K562 (cell line): ENCODE measurements around the gene RAE1. TPM values are rescaled to one million over a fixed set of nuclear protein-coding genes. Genes with fewer than 3 reads are reported as not detected.

Experiments
- ATAC-seq: fragments of 200-7000 bp; cut with Tn5 transposase; 3 replicates; pipeline ENCODE4 v1.9.1; 2020; ENCODE audit warnings: moderate library complexity
- BruUV-seq: library from RNA; stranded (reverse); fragments of 400-500 nt; replicated peaks from 2 replicates; lab custom pipeline; 2021; lab: Mats Ljungman, UMichigan
- CTCF ChIA-PET: fragments of 300-600 bp; formaldehyde crosslinking; extraction: SDS; loops from one replicate; lab custom pipeline; 2021; ENCODE audit warnings: low intra/inter-chr PET ratio; lab: Yijun Ruan, JAX
- POLR2A ChIA-PET: fragments of 300-600, 350-650 bp; sonication (Branson Sonifier 250); formaldehyde crosslinking; extraction: SDS; loops from one replicate; lab custom pipeline; 2021; ENCODE audit warnings: antibody characterized with exemption, inconsistent platforms; lab: Yijun Ruan, JAX
- DNase-seq, 4 experiments: peaks; one replicate each; pipeline versions ENCODE4 v3.0.0 to v3.0.0-alpha.2; 2011 to 2018; ENCODE audit warnings: low spot score in 3 of 4, mixed read lengths in 3 of 4; ENCODE audit errors: extremely low read depth in 1 of 4
- FAIRE-seq: peaks from 2 replicates; lab custom pipeline; 2011; peaks lifted over from hg19 to GRCh38; lab: Jason Lieb, UNC
- H2AFZ ChIP-seq: 2 replicates; pipeline ENCODE4 v1.6.0; 2011; ENCODE audit warnings: low read depth, low read length, control low read depth, inconsistent platforms
- H3K27ac ChIP-seq: fragments of 200-600 bp; 3 replicates; pipeline ENCODE4 v1.8.0; 2011; ENCODE audit warnings: low read depth, mild to moderate bottlenecking, control low read depth, inconsistent platforms, low read length, moderate library complexity, mixed read lengths; ENCODE audit errors: extremely low read depth
- H3K27me3 ChIP-seq, 2 experiments: fragments of 300-600 bp in 1 of 2; 2 replicates in 1 of 2; 3 replicates in 1 of 2; pipeline versions ENCODE4 v1.6.0 to v1.8.0; 2011; ENCODE audit warnings: inconsistent platforms in 2 of 2, low read length in 2 of 2, mild to moderate bottlenecking in 1 of 2, mixed read lengths in 1 of 2, moderate library complexity in 1 of 2; ENCODE audit not compliant: control insufficient read depth in 2 of 2, insufficient read depth in 2 of 2
- H3K36me3 ChIP-seq: fragments of 300-600 bp; 3 replicates; pipeline ENCODE4 v1.8.0; 2011; ENCODE audit warnings: mild to moderate bottlenecking, low read length, inconsistent platforms; ENCODE audit not compliant: control insufficient read depth, insufficient read depth
- H3K4me1 ChIP-seq, 2 experiments: fragments of 200-600 bp in 1 of 2; replicated peaks in 1 of 2; 2 replicates in 1 of 2; 3 replicates in 1 of 2; pipeline versions ENCODE4 v1.5.1 to v1.8.0; 2011; ENCODE audit warnings: inconsistent platforms in 2 of 2, low read length in 2 of 2, mild to moderate bottlenecking in 1 of 2, mixed read lengths in 1 of 2, moderate library complexity in 1 of 2; ENCODE audit not compliant: control insufficient read depth in 2 of 2, insufficient read depth in 2 of 2
- H3K4me2 ChIP-seq: 2 replicates; pipeline ENCODE4 v1.6.1; 2011; ENCODE audit warnings: low read length, control low read depth, inconsistent platforms, mixed read lengths; ENCODE audit not compliant: insufficient read depth
- H3K4me3 ChIP-seq: fragments of 200-600 bp; sonication (generic), shearing (Covaris generic); 2 replicates; pipeline ENCODE4 v1.5.1; 2016; ENCODE audit warnings: control low read depth, inconsistent platforms
- H3K79me2 ChIP-seq: fragments of 200-600 bp; 3 replicates; pipeline ENCODE4 v1.8.0; 2011; ENCODE audit warnings: low read length, inconsistent platforms; ENCODE audit not compliant: control insufficient read depth, insufficient read depth
- H3K9ac ChIP-seq, 2 experiments: 2 replicates each; pipeline versions ENCODE4 v1.6.0 to v1.6.1; 2011; ENCODE audit warnings: low read depth in 2 of 2, low read length in 2 of 2, control low read depth in 1 of 2, inconsistent platforms in 1 of 2, mild to moderate bottlenecking in 1 of 2, mixed read lengths in 1 of 2; ENCODE audit not compliant: insufficient read depth in 1 of 2
- H3K9me1 ChIP-seq: one replicate; pipeline ENCODE4 v1.6.0; 2011; ENCODE audit warnings: inconsistent platforms, mild to moderate bottlenecking, low read length, moderate library complexity; ENCODE audit not compliant: control insufficient read depth, insufficient read depth
- H3K9me3 ChIP-seq: replicated peaks from 2 replicates; pipeline ENCODE4 v1.5.1; 2011; ENCODE audit warnings: low read depth, low read length, inconsistent platforms; ENCODE audit not compliant: control insufficient read depth, insufficient read depth
- H4K20me1 ChIP-seq: replicated peaks from 2 replicates; pipeline ENCODE4 v1.6.1; 2011; ENCODE audit warnings: low read length, inconsistent platforms, mixed read lengths; ENCODE audit not compliant: control insufficient read depth, insufficient read depth
- DMBX1 ChIP-seq: fragments of 250-450 bp; sonication (Bioruptor Pico); IDR thresholded peaks from 2 replicates; pipeline ENCODE4 v1.8.0; 2022; ENCODE audit warnings: inconsistent platforms, mild to moderate bottlenecking, moderate library complexity, borderline replicate concordance
- HMGN3 ChIP-seq: IDR thresholded peaks from 2 replicates; pipeline ENCODE4 v1.6.1; 2011; ENCODE audit warnings: borderline replicate concordance, low read depth, mild to moderate bottlenecking, mixed read lengths, low read length; ENCODE audit not compliant: insufficient read length; ENCODE audit errors: extremely low read depth
- JUN ChIP-seq, 2 experiments: sonication (generic) in 1 of 2; formaldehyde crosslinking in 1 of 2; IDR thresholded peaks; 2 replicates each; pipeline versions ENCODE4 v1.6.1 to v1.8.0; 2012 to 2022; ENCODE audit warnings: borderline replicate concordance in 2 of 2, mild to moderate bottlenecking in 2 of 2, improper control_type of control experiment in 1 of 2, low read depth in 1 of 2, low read length in 1 of 2, missing genetic modification reagents in 1 of 2
- RHOXF2B ChIP-seq: fragments of 250-450 bp; sonication (Bioruptor Pico); conservative IDR thresholded peaks from 2 replicates; pipeline ENCODE4 v1.5.1; 2021
- SAP30 ChIP-seq: fragments of 200-600 bp; sonication (generic); IDR thresholded peaks from 2 replicates; pipeline ENCODE4 v1.6.1; 2012; ENCODE audit warnings: borderline replicate concordance, low read depth, mild to moderate bottlenecking, moderate library complexity, low read length, control low read depth, inconsistent platforms; ENCODE audit not compliant: insufficient read depth, poor library complexity, severe bottlenecking
- SMARCC2 ChIP-seq: fragments of 450-650 bp; IDR thresholded peaks from 2 replicates; pipeline ENCODE4 v1.6.1; 2017; ENCODE audit warnings: antibody characterized with exemption, moderate library complexity, mild to moderate bottlenecking, low read depth
- TAF15 ChIP-seq: fragments of 200-400 bp; formaldehyde crosslinking; IDR thresholded peaks from 2 replicates; pipeline ENCODE4 v1.6.1; 2017; ENCODE audit warnings: mild to moderate bottlenecking, low read depth, low read length, moderate library complexity
- YBX1 ChIP-seq: fragments of 450-650 bp; IDR thresholded peaks from 2 replicates; pipeline ENCODE4 v1.7.1; 2016; ENCODE audit warnings: mild to moderate bottlenecking
- WGBS: fragments of 100-300 bp; shearing (Covaris generic); methylation state at CpG from one replicate; pipeline ENCODE4 v1.1.6; 2016; ENCODE audit warnings: low coverage, mixed read lengths; ENCODE audit not compliant: insufficient coverage; ENCODE audit errors: missing lambda C conversion rate; 5-methylcytosine and 5-hydroxymethylcytosine counted together
- in situ Hi-C: fragments of 300-500 bp; cut with MboI; formaldehyde crosslinking; loops from 4 replicates; pipeline ENCODE4 v1.15.0; 2018; ENCODE audit warnings: inconsistent platforms, mixed read lengths
- intact Hi-C: fragments of 100-400 bp; cut with micrococcal nuclease; formaldehyde crosslinking; loops from 2 replicates; pipeline ENCODE4 v1.14.2; 2022
- polyA plus RNA-seq, 8 experiments: library from polyadenylated mRNA; depleted of rRNA in 4 of 8; stranded (reverse) in 5 of 8; unstranded in 3 of 8; fragments of >200 nt; fragmentation: Nextera tagmentation in 2 of 8; fragmentation: Illumina TruSeq in 1 of 8; extraction: Ambion mirVana in 2 of 8; extraction: Trizol in 1 of 8; gene quantifications; 2 replicates each; pipeline versions ENCODE4 v1.2.1 to v1.2.3, GENCODE V29; 2011 to 2014; ENCODE audit warnings: inconsistent platforms in 1 of 8, missing spikeins in 1 of 8
- total RNA-seq, 7 experiments: library from RNA; depleted of rRNA in 6 of 7; stranded (reverse); fragments of >200 nt in 6 of 7; fragmentation: Illumina TruSeq in 2 of 7; extraction: Trizol in 2 of 7; gene quantifications; 2 replicates each; pipeline versions ENCODE4 v1.2.1 to v1.2.3, GENCODE V29; 2011 to 2021; ENCODE audit warnings: low replicate concordance in 1 of 7
- TF ChIP-seq, protein P1 (sequence below), 2 experiments: IDR thresholded peaks in 1 of 2; conservative IDR thresholded peaks in 1 of 2; 2 replicates each; pipeline ENCODE4 v1.6.1; 2016; ENCODE audit warnings: low read depth in 2 of 2, mild to moderate bottlenecking in 1 of 2, missing compliant biosample characterization in 1 of 2, missing genetic modification characterization in 1 of 2, moderate library complexity in 1 of 2
- TF ChIP-seq, protein P2 (sequence below): sonication (generic); formaldehyde crosslinking; IDR thresholded peaks from 2 replicates; pipeline ENCODE4 v1.8.0; 2022; ENCODE audit warnings: mild to moderate bottlenecking, missing genetic modification reagents
- TF ChIP-seq, protein P3 (sequence below), 2 experiments: fragments of 450-650 bp in 1 of 2; sonication (generic) in 1 of 2; formaldehyde crosslinking in 1 of 2; IDR thresholded peaks in 1 of 2; conservative IDR thresholded peaks in 1 of 2; 2 replicates each; pipeline versions ENCODE4 v1.6.1 to v1.8.1; 2016 to 2023; ENCODE audit warnings: mild to moderate bottlenecking in 2 of 2, moderate library complexity in 2 of 2, inconsistent platforms in 1 of 2, missing genetic modification reagents in 1 of 2

Gene RAE1
- total and polyA plus RNA-seq, 9 of the 15 experiments (the other 6 are each of a cell fraction or from before 2014, with no cell fraction given) = 33.7 to 248 (median 77.7) TPM

DNA sequence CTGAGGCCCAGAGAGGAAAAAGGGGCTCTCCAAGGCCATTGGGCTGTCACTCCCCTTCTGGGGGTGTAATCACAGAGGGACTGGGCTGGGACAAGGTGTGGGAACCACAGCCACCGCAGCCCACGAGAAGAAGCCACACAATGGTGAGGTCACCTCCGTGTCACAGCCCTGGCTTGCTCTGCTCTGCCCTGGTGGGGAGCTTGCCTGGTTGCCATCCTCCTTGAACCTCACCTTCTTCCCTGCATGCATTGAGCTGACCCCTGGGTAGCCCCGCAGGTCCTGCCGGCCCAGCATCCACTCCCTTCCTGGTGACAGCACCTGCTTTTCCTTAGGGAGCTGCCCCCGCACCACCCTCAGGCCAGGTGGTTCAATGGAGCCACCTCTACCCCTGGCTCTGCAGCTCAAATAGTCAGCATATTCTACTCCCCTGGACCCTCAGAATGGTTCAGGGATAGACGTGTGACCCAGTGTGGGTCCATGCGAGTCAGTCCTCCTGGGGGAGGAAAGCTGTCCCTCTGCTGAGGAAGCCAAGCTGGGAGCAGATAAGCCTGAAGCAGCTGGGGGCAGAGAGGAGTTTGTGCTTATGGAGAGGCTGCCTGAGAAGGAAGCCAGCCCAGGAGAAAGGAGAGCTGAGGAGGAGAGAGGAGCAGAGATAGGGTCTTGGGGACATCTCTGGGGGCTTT, 61.4 kb downstream of the RAE1 start:
- peak overlapping the region; percentile 34; the same call in 1 of the 3 replicates for H3K27ac ChIP-seq
- ChIA-PET CTCF (interaction anchor here (0.9 kb wide), 1 partner anchor 22 kb away, joined by 3 read pairs; no protein-coding TSS in a partner anchor), POLR2A (interaction anchor here (0.6 to 3.2 kb wide), 9 partner anchors 9 to 981 kb away, joined by 3 to 20 read pairs (median 6); no protein-coding TSS in a partner anchor)
- 15% methylated on average over 8 of the region's 8 CpGs for WGBS
- peaks cover 83 to 87% of the 10 kb centered on the region in 2 experiments for H3K4me1 ChIP-seq
- DNase-seq (peak in 2 of 4 experiments; percentile 63 to 81), ATAC-seq (peak; percentile 49), FAIRE-seq (peak; percentile 87)
- peak overlapping the region; percentile 39 for H3K4me2 ChIP-seq
- H3K9ac ChIP-seq = peak overlapping the region; percentile 6 to 70; a peak in 2 of 4 replicates
- no peaks in the 10 kb centered on the region for H3K27me3 ChIP-seq
- no peak overlapping the region for H3K4me3 ChIP-seq
- BruUV-seq = no TSS peak
- H3K9me3 ChIP-seq = no peaks in the 10 kb centered on the region
- peaks cover 9% of the 10 kb centered on the region for H4K20me1 ChIP-seq
- peaks cover 25% of the 10 kb centered on the region; the same call in 2 of the 3 replicates for H3K36me3 ChIP-seq
- intact Hi-C loops = no loop called here
- H2AFZ ChIP-seq = peak overlapping the region; percentile 54; the same call in 1 of the 2 replicates
- in situ Hi-C loops = no loop called here
- peaks cover 3% of the 10 kb centered on the region for H3K9me1 ChIP-seq
- peaks cover 4% of the 10 kb centered on the region; the same call in 2 of the 3 replicates for H3K79me2 ChIP-seq
- TF ChIP-seq HMGN3 = no peak
- TF ChIP-seq, protein P1, sequence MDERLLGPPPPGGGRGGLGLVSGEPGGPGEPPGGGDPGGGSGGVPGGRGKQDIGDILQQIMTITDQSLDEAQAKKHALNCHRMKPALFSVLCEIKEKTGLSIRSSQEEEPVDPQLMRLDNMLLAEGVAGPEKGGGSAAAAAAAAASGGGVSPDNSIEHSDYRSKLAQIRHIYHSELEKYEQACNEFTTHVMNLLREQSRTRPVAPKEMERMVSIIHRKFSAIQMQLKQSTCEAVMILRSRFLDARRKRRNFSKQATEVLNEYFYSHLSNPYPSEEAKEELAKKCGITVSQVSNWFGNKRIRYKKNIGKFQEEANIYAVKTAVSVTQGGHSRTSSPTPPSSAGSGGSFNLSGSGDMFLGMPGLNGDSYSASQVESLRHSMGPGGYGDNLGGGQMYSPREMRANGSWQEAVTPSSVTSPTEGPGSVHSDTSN (CRISPR knock-in tag; IDR thresholded peaks at IDR 0.05; ENCODE audit: low read depth) = no peak
- TF ChIP-seq, protein P1 (tag; conservative IDR thresholded peaks at IDR 0.05; ENCODE audit: low read depth) = no peak
- no peak for TF ChIP-seq TAF15
- TF ChIP-seq SMARCC2 = no peak
- TF ChIP-seq DMBX1 (CRISPR knock-in tag) = 0 out of 2 replicates have a peak, but pooled peaks have one; percentile 44
- TF ChIP-seq, protein P2, sequence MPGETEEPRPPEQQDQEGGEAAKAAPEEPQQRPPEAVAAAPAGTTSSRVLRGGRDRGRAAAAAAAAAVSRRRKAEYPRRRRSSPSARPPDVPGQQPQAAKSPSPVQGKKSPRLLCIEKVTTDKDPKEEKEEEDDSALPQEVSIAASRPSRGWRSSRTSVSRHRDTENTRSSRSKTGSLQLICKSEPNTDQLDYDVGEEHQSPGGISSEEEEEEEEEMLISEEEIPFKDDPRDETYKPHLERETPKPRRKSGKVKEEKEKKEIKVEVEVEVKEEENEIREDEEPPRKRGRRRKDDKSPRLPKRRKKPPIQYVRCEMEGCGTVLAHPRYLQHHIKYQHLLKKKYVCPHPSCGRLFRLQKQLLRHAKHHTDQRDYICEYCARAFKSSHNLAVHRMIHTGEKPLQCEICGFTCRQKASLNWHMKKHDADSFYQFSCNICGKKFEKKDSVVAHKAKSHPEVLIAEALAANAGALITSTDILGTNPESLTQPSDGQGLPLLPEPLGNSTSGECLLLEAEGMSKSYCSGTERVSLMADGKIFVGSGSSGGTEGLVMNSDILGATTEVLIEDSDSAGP = no peak
- TF ChIP-seq RHOXF2B = no peak
- TF ChIP-seq, protein P3, sequence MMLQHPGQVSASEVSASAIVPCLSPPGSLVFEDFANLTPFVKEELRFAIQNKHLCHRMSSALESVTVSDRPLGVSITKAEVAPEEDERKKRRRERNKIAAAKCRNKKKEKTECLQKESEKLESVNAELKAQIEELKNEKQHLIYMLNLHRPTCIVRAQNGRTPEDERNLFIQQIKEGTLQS (IDR thresholded peaks at IDR 0.05) = peak; percentile 55; the same call in 1 of the 2 replicates
- TF ChIP-seq, protein P3 (CRISPR knock-in tag; conservative IDR thresholded peaks at IDR 0.05) = no peak
- no peak for TF ChIP-seq SAP30
- TF ChIP-seq YBX1 = no peak
- no peak; the same call in 1 of the 2 replicates for TF ChIP-seq JUN (IDR thresholded peaks at IDR 0.05; ENCODE audit: borderline replicate concordance, low read depth, low read length)
- TF ChIP-seq JUN (CRISPR knock-in tag; IDR thresholded peaks at IDR 0.05; ENCODE audit: borderline replicate concordance) = no peak; the same call in 1 of the 2 replicates
